Lung microvascular endothelial cell (primary cell): ENCODE data around the gene KIAA0930. TPM values are rescaled to one million over a fixed set of nuclear protein-coding genes. Genes with fewer than 3 reads are reported as not detected.
"Not testable (repeated sequence)": the region's sequence is repeated elsewhere in the genome, so short reads cannot be mapped to it uniquely, and the experiment has no call there.

Source experiments
- DNase-seq, 2 donors: peaks; one replicate each; pipeline versions ENCODE4 v3.0.0 to v3.0.0-alpha.2; 2010; ENCODE audit warnings: low read depth in 2 of 2
- total RNA-seq: library from RNA; depleted of rRNA; stranded (reverse); fragments of >200 nt; gene quantifications from 2 replicates; pipeline ENCODE4 v1.2.1, GENCODE V29; 2014

KIAA0930 gene
- total RNA-seq, 1 donor from 2014 or later, result 40.1 TPM

DNA sequence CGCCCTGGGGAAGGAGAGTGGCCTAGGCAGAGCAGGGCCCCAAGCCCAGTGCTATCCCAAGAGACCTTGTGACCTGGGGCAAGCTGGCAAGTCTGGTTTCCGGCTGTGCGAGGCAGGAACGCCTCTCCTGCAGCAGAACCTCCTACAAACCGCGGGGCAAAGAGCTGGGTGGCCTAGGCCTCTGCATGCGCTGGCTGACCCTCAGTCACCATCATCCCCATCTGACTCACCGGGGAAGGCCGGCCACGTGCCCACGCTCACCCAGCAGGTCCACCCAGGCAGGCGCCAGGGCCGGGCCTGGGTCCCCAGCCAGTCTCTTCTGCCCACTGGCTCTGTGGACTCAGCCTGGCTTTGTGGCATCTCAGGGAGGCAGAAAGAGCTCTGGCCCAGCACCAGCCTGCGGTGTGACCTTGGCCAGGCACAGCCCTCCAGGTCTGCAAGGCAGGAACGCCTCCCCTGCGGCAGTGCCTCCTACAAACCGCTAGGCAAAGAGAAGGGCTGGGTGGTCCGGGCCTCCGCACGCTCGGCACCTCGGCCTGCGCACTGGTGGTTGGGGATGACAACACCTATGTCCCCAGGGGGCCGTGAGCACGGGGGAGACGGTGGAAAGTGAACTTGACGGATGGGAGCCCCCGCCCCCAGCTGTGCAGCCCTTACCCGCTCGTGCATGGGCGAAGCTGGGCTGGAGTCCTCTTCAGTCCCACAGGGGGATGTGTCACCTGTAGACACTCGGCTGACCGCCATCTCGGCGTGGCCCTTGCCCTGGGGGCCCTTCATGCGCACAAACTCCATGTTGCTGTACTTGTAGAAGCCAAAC lies 38.2 kb downstream of the KIAA0930 start:
- DNase-seq, result no peak

DNA sequence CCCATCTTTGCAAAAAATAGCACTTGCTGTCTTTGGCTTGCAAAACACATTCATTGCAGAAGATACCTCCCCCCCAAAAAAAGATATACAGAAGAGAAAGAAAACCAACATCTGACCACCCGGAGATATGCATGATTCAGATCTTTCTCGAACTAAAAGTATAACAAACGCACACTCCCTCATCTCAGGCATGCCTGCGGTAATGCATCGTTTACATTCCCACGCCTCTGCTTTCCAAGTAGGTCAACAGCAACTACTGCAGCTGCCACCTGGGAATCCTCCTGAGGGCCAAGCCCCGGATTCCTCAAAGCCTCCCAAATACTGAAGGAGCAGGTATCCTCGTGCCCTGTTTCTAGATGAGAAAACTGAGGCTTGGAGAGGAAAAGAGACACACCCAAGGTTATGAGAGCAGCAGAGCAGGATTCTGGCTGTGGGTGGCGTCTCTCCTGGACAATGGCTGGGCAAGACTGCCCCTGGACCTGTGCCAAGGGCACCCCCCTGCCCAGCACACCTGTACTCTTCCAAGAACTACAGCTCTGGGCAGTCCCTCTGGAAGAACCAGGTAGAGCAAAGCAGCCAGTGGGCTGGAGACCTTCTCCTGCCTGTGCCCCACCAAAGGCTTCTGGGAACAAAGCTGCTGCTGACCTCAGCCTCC lies 38.9 kb downstream of the KIAA0930 start:
- no peak for DNase-seq

DNA sequence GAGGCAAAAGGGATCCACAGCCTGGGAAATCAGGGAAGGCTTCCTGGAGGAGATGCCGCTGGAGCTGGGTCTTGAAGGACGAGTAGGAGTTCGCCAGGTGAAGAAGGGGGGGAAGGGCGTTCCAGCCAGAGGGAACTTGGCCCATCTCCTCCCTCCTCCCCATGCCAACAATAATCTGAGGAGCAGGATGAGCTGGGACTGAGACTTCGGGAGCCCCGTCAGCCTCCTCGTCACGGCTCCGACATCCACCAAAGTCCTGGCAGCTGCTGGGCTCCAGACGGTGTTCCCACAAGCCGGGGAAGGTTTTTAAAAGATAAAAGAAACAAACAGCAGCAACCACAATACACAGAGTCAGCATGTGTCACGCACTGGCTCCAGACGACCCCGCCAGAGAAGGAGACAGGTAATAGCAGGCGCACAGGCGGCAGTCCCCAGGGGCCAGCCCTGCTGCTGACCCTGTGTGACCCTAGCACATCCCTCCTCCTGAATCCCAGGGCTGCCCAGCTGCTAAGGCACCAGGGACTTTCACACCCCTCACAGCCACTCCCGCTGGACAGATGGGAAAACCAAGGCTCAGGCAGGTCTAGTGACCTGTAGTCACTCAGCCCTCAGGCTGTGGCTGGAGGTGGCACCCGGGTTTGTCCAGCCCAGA lies 39.7 kb downstream of the KIAA0930 start:
- DNase-seq, result no peak

DNA sequence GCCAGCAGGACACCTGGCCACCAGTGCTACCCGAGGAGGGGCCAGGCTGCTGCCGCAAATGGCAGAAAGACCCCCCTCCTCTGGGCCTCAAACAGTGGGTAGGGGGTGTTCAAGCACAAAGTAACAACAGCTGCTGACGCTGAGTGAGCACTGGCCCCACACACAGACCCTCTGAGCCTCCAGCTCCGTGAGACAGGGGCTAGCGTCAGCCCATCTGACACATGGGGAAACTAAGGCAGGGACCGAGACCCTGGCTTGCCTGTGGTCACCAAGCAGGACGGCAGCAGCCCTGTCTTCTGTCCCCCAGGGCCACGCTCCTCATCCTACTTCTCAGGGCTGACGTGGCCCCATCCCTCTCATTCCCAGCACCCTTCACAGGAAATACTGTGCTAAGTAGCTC lies 40.5 kb downstream of the KIAA0930 start:
- no peak for DNase-seq

DNA sequence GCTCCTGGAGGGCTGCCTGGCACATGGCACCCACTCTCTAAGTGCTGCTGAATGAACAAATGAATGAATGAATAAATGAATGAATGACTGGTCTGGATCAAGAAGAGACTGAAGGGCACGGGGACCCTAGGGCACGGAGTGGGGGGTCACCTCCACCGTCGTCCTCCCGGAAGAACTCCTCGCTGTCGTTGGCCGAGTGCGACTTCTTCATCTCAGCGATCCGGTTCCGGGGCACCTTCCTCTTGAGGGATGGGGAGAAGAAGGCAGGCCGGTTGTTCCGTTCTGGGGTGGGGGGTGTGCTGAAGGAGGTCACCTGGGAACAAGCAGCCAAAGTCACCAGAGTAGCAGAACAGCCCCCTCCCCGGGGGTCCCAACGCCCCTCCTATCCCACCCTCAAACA lies 41.0 kb downstream of the KIAA0930 start:
- DNase-seq, result no peak

DNA sequence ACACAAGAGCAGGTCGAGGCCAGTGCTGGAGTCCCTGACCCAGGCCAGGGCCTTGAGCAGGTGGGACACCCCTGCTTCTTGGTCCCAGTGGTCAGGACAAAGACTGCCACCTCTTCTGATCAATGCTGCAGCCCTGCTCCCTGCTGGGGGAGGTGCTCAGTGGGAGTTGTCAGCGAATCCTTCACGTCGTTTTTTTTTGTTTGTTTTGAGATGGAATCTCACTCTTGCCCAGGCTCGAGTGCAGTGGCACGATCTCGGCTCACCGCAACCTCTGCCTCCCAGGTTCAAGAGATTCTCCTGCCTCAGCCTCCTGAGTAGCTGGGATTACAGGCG lies 42.3 kb downstream of the KIAA0930 start:
- DNase-seq, result no peak

DNA sequence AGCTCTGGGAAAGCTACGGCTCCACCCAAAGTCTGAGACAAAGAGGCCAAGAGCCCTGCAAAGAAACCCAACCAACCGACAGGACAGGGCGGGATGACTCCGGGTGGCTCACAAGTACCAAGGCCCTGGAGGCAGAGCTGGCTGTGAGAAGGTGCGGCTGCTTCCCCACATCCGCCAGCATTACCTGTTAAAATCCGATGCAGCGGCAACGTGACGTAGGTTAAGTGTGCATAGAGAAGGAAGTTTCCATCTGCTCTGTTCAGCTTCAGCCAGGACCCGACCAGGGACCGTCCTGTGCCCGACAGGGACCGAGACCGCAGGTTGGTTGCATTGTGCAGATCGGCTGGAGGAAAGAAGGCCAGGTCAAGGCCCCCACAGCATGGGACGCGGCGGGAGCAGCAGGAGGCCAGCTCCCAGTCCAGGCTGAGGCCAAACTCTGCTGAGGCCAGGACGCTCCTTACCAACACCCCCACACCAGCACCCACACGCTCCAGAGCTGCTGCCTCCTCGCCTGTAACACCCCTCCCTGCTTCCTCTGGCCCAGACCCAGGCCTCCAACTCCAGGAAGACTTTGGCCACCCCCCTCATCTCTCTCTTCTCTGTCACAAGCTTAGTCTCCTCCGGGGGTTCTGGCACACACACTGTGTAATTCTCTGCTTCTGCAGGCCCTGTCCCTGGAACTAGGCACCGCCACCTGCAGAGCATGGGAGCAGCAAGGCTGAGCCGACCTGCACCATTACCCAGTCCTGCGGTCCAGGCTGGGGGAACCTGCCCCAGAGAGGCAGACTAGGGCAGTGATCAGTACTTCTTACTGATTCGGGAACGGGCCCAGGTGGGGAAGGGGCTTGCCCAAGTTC lies 42.9 kb downstream of the KIAA0930 start:
- DNase-seq, result no peak

DNA sequence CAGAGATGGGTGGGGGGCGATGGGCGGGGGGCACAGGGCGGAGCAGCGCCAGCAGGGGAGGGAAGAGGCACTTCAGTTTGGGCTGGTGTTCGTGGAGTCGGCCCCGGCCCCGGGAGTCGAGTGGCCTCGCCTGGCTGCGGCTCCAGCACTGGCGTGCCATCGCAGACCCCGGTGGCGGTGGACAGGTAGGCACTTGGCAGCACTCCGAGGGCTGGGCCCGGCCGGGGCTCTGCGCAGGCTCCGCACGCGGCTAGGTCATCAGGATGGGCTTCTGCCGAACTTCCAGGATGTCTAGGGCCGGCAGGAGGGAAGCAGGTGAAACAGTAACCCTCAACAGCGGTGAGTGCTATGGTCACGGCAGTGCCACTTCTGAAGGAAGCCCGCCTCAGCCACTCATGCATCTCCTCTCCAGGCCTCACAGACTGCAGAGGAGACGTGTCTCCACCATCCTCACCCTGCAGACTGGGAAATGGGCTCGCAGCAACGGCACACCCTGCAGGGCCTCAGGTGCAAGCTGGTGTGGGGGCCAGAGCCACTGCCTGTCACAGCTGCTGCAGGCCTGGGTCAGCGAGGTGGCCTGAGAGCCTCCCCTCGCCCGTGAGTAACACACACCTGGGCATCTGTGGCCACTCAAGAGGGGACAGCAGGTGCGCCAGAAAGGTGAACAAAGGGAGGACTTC lies 43.6 kb downstream of the KIAA0930 start:
- no peak for DNase-seq

DNA sequence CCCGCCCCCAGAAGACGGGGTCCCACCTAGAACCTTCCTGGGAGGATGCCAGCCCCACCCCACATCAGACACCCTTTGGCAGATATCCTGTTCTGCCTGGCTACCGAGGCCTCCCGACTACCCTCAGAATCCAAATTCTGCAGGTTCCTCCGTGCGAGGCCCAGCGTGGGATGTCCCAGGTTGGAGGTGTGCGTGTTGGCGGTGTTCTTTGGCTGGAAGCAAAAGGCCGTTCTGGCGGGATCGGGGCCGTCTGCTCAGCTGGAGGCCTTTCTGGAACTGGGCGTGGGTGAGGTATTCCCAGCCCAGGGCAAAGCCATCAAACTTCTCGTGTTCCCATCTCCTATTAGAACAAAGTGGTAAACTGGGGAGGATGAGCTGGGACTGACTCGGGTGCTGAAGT lies 44.4 kb downstream of the KIAA0930 start:
- no peak for DNase-seq

DNA sequence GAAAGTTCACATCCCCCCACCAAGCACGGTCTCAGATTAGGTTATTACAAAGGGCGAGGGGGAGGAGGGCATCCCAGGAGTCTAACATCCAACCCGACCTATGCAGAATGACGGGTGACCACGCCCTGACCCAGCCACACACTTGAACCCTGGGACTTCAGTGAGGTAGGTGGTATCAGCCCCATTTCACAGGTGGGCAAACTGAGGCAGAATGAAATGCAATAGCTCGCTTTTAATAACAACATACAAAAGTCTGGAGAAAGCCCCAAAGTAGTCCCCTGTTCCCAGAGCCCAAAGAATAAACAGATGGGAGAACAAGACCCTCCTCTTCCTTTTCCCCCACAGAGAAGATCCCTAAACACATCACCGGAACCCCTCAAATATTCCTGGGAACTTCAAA lies 45.1 kb downstream of the KIAA0930 start:
- DNase-seq, result no peak

DNA sequence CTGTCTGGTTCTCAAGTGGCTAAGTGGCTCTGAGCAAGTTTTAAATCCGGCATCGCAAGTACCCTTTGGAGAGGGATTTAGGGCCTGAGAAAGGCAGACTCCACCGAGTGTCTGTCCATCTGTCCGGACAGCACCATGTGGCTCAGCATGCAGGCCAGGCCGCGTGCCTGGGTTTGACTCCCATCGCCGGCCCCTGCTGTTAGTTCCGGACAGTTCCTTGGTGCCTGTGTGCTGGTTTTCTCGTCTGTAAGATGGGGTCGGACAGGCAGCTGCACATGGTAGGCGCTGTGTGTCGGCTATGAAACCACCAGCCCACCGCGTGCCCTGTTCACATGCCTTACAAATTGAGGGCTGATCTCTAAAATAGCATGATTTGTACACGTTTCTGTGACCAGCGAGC lies 46.0 kb downstream of the KIAA0930 start:
- DNase-seq, result no peak

DNA sequence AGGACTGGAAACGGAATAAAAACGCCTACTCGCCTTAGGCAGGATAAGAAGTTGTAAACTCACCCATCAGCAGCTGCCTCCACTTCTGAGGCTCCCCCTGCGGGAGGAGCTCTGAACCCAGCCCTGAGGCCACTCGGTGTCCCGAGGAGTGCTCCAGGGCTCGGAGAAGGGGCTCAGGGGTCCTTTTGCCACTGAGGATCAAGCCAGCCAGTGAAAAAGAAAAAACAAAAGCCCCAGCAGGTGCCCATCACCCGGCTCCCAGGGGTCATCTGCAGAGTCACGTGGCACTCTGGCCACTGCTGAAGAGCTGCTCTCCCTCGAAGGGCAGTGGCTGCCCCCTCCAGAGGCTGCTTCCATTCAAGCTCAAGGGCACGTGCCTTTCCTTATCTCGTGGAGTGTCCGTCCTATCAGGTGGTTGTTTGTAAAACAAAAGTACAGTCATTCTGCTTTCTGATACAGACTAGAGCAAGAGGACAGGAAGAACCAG lies 48.0 kb downstream of the KIAA0930 start:
- no peak for DNase-seq

DNA sequence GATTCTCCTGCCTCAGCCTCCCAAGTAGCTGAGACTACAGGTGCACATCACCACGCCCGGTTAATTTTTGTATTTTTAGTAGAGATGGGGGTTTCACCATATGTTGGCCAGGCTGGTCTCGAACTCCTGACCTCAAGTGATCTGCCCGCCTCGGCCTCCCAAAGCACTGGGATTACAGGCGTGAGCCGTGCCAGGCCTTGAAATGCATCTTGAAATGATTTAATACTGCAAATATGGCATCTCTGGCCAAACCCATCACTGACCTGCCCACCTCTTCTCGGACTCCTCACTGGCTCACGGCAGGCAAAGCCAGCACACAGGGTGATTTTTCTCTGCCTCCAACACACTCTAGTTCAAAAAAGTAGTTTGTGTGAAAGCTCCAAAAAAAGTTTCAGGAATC lies 48.9 kb downstream of the KIAA0930 start:
- DNase-seq, result not testable (repeated sequence)

DNA sequence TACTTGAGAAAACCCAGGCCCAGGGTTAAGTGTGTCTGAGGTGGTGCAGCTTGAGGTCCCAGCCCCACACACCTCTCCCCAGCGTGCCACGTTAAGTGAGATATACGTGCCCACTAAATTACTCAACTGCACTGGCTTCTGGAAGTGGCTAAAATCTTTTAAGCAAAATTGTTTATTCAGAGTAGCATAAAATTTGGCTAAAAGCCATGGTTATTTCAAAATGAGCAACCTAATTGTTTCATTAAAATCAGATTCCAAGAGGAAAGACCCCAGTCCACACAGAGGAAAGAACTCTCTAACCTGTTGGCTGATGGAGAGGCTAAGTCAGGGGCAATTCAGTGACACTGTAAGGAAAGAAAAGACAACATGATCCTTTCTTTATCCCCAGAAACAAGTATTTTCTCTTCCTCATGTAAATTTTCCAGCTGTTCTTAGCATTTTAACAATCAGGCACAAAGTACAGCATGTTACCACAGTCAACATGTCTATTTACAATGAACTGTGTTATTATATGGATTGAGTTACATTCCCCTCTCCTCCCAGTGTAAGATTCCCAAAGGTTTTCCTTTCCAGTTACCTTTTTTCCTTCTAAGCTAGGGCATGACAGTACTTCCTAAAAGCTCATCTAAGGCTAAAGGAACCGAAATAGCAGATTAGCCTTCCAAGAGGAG lies 50.4 kb downstream of the KIAA0930 start:
- DNase-seq, result no peak

DNA sequence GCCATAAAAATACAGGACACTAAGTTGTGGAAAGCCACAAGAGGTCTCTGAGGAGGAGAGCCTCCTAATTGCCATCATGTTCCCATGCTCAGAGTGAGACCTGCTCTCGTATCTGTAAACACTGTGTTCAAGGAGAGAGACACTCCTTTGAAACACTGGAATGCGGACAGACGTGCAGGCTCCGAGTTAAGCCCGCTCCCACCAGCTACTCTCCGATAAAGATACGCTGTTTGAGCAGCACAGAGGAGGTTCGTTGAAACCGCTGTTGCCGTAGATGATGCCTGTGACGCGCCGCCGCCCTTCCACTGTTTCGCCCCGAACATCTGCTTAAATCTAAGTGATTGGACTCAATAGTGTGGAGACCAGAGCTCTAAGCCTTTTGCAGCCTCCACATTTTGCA lies 51.9 kb downstream of the KIAA0930 start:
- no peak for DNase-seq

DNA sequence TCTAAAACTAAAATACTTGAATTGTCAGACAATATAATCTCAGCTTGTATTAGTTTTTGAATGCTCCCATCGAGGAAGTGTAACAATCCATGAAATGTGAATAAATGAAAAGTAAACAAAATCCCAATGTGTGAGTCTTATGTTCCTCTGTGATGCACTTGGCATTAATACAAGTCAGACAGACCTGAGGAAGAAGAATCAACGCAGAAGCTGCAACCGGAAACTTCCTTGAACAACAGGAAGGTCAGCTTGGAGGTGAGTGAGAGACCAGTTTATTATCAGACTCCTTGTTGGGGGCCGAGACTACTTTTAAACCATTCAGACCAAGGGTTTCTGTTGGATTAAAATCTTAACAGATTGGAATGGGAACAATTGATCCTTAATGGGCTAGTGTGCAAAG lies 52.8 kb downstream of the KIAA0930 start:
- DNase-seq, result peak in 1 of 2 donors; percentile 72

DNA sequence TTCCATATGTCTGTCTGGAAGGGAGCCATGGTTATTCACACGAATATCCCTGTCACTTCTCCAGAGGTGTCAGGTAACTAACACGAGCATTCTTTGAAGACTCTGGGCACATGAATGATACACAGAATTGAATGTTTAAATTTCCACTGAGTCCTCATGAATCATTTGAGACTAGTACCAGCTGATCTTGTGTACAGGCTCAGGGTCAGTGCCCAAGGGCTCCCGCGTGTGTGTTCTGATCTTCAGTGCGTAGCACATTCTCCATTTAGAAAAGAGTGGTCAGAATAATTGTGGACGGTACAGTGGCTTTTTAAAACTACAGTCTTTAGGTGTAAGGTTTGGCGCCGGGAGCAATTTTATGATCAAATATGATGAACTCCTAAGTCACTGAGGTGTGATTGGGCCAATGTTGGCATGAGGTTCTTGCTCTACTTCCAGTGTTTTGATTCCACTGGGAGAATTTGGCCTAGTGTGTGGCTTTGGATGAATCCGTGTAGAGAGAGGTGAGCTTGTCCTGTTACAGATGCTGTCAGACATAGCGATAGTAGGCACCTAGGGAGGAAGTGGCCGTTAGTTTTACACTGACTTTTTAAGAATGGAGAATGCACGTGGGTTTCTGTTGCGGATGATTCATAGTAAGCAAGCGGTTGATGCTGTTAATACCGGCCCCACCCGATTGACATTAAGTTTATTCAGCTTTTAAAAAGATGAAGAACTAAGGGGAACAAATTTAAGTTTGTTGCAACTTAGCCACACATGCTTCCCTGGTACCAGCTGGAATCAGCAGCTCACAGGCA lies 54.8 kb downstream of the KIAA0930 start:
- no peak for DNase-seq

DNA sequence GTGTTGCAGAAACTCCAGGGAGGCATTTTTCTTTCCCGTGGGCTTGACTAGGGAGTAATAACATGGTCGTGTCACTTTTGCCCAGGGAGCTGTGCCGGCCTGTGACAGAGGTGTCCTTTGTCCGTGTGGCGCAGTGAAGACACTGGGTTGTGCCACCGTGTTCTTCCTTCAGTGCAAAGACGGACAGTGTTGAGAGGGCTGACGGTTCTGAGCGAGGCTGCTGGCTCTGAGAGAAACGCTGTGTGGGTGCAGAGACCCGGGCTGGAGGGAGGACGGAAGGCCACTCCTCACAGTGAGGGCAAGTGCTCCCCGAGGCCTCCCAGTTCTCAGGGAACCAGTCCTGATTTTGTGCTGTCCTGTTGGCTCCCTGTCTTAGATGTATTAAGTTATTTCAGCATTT lies 56.7 kb downstream of the KIAA0930 start:
- DNase-seq, result no peak

DNA sequence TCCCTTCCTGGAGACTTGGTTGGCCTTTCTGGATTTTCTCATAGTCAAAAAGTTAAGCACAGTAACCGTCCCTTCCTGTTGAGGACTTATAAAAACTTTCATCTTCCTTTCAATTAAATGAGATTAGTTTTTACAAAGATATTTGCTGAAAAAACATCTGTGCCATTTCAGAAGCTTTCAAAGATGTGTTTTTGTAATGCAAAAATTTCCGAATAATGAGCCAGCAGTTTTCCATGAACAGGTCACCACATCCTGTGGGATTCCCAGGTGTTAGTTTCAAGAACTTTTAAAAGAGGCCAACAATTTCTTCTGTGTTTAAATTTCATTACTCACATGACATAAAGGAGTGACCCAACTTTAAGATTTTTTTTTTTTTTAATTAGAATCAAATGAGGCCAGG lies 58.9 kb downstream of the KIAA0930 start:
- peak in 1 of 2 donors; percentile 70 for DNase-seq

DNA sequence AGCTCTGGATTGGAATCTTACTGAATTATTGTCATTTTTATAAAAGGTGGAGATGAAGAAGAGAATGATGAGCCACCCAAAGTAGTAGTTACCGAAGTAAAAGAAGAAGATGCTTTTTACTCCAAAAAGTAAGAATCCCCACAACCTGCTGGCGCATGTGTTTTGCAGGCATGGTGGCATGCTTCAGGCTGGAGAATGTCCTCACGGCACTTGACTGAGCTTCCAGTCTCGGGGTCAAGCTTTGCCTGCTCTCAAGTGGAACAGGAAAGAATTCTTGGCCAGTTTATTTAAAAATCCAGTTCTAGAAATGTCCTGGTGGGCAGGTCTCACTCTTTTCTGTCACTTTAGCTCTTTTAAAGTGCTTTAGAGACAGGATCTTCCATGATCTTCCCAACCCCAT lies 59.5 kb downstream of the KIAA0930 start:
- DNase-seq, result no peak
